RPMI7951 (cell line): Measurements from ENCODE around the gene CCK. TPM values are rescaled to one million over a fixed set of nuclear protein-coding genes. Genes with fewer than 3 reads are reported as not detected.

Experiments
- DNase-seq: peaks from one replicate; pipeline ENCODE4 v3.0.0-alpha.2; 2012; ENCODE audit warnings: low read depth
- total RNA-seq: library from RNA; depleted of rRNA; stranded (reverse); fragments of >200 nt; shearing (Covaris generic); gene quantifications from 2 replicates; pipeline ENCODE4 v1.2.3, GENCODE V29; 2014; rRNA removed

The CCK gene
- total RNA-seq, 1 experiment from 2014 or later = 1.6 TPM

DNA sequence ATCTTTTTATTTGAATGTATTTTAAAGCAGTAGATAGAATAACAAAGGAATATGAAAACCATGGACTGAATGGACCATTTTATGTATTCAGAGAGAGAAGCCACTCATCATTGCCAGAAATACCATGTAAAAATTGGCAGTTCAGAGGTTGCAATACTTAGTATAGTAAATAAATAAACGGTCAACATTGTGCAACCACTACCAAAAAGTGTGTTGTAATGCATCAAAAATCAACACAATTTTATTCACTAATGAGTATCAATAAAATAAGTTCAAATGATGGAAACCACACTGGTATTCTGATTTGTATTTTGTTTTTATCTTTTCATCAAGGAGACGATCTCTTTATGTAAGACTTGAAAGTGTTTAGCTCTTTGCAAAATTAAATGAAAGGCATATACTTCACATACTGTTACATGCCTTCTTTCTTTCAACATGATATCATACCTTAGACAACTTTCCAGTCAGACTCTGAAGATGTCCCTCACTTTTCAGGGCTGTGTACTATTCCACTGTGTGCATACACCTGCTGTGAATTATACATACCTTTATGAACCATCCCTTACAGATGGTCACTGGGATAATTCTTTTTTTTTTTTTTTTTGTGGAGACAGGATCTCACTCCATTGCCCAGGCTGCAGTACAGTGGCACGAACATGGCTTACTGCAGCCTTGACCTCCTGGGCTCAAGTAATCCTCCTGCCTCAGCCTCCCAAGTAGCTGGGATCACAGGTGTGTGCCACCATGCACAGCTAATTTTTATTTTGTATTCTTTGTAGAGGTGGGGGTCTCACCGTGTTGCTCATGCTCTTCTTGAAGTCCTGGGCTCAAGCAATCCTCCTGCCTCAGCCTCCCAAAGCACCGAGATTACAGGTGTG, 40.3 kb downstream of the CCK start:
- DNase-seq = no peak

- DNase-seq = no peak
Observed at GRCh38 chr3:42224658-42225421, 41.1 kb downstream of the CCK start.

- no peak for DNase-seq
Observed at GRCh38 chr3:42224178-42224577, 41.8 kb downstream of the CCK start.

DNA sequence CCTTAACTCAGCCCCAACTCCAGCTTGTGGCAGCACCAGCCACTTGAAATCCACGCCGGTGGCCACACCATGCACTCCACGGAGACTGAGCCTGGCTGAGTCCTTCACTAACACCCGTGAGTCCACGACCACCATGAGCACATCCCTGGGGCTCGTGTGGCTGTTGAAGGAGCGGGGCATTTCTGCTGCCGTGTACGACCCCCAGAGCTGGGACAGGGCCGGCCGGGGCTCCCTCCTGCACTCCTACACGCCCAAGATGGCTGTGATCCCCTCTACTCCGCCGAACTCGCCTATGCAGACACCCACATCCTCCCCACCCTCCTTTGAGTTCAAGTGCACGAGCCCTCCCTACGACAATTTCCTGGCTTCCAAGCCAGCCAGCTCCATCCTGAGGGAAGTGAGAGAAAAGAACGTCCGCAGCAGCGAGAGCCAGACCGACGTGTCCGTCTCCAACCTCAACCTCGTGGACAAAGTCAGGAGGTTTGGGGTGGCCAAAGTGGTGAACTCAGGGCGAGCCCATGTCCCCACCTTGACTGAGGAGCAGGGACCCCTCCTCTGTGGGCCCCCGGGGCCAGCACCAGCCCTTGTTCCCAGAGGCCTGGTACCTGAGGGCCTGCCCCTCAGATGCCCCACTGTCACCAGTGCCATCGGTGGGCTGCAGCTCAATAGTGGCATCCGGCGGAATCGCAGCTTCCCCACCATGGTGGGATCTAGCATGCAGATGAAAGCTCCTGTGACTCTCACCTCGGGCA, 42.9 kb downstream of the CCK start:
- no peak for DNase-seq

DNA sequence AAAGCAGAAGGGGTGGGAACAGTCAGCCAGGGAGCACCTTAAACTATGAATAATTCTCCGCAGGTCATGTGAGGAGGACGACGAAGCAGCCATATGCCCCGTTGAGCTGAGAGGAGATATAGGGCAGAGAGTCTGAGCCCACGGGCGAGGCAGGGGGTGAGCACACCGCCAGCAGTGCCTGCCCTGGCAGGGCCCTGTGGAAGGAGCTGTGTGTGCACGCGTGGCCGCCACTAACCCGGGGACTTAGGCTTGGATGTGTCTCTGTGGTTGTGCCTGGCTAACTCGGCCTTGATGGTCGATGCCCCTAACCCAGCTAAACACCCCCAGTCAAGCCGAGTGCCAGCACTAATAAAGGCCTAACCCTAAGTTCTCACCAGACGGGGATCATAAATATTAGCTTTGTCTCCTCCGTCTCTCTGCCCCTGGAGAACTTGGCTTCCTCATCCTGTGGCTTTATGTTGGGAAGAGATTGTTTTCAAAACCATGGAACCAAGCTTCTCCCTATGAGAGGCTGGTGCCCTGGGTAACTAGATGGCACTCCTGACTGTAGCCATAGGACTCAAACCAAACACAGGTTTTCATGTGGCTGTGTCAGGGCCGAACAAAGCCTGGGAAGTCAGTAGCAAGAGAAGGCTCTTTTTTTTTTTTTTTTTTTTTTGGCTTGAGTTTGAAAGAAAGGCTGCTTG, 45.4 kb downstream of the CCK start:
- no peak for DNase-seq

DNA sequence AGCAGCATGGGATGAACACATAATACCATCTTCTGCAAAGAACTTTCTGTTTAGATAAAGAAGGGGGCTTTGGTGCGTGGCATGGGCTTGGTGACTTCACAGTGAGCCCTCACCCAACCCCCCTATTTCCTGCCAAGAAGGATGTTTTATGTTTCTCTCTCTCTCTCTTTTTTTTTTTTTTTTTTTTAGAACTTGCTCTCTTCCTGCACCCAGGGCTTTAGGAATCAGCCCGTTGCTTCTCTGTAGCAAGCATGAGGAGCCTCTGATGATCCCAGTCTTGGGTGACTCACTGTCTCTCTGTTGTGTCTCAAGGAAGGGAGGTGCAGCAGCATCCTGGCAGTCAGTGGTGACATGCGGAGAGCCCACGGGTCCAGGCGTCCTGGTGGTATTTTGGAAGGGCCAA, 49.1 kb downstream of the CCK start:
- peak; percentile 56 for DNase-seq

DNA sequence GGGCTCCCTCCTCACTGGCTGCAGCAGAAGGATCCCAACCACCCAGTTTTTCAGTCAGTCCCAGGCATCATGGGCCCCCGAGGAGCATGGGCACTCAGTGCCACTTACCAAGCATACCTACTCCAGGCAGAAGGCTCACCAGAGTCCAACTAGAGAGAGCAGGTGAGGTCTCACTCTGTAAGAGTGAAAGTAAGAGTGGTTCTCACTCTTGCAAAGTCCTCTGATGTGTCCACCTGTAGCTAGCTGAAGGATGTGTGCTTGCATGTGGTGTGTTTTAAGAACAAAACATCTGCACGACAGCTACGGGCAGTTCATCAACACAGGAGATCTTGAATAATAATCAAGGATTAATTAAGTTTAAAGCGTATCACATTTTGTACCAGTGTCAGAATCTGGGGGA, 49.7 kb downstream of the CCK start:
- no peak for DNase-seq

DNA sequence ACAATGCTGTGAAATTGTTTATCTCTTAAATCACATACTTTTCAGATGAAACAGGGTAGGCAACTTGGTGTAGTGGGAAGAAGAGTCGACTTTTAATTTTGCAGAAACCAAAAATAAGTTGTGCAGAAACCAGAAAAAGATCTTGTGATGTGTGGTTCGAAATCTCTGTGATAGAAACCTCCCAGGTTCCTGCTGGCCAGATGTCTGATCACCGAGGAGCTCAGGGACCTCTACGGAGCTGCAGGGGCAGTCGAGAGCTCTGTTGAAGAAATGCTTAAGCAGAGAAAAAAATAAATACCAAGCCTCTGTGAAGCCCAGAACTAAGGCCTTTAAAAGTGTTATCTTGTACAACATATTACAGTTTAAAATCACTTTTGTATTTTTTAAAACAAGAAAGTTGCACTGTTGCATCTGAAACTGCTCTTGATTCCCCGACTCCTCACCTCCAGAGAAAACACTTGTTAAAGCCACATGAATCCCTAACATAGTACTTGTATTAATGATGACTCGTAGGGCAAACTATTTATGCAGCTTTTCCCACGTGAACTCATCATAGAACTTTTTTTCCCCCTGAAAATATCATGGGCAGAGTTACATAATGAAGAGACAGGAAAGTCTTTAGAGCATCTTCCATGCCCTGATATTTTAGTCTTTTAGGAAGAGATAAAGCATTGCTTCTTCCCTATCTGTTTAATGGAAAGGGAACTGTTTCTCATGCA, 51.3 kb downstream of the CCK start:
- peak; percentile 26 for DNase-seq

DNA sequence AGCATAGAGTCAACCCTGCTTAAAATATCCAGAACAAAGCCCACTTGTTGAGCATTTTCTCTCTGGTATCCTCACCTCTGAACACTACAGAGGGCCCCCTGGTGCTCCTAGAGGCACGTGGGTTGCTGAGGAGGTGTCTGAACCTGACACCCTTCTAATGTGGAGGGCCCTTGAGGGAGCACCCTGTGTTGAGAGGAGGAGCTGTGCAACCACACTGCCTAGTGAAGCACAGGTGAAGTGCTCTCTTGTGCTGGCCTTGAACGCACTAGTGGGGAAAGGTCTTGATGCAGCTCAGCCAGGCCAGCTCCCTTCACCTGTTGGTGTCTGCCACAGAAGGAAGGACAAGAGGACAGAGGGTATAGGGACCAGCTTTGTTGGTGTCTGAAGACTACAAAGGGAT, 51.9 kb downstream of the CCK start:
- DNase-seq = no peak

DNA sequence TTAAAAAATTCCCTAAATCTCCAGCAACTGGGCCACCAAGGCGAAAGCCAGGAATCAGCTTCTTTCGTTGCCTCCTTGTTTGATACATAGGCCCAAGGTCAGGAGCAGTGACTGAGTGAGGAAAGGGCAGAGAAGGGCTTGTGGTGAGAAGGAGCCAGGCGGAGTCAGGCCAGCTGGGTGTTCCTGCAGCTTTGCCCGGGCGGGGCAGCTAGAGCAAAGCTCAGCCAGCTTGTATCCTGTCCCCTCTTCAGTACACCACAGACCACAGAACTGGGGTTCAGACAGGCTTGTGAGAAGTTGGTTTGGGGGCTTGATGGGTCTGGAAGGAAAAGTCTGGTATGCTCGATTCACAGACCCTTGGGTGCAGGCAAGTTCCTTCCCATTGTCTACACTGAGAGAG, 52.6 kb downstream of the CCK start:
- DNase-seq = no peak

DNA sequence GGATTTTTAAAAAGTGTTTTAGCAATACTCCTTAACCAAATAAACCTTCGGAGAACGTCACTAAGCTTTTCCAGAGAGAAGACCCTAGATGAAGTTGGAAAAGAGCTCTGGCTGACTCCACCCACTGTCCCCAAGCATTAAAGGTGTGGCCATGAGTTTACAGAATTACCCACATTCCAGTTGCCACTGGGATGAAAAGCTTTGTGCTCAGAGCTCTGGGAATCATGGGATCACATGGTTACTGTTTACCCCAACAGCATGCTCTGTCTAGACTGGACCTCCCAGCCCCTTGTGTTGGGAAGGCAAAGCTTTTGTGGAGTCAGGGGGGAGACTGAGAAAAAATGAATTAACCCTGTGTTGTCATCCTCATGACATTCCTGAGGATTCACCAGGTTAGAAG, 55.3 kb downstream of the CCK start:
- no peak for DNase-seq

GRCh38 chr3:42209917-42210316, 56.1 kb downstream of the CCK start:
- DNase-seq = no peak

Other genes with a start within 250 kb of the CCK start
- 15.4 and 16.5 TPM in 2 replicates for gene TRAK1, start 174.8 kb downstream of the CCK start, total RNA-seq
- 1.5 and 1.6 TPM in 2 replicates for gene LYZL4, start 144.4 kb upstream of the CCK start, total RNA-seq
- gene VIPR1, start 236.5 kb upstream of the CCK start, total RNA-seq = 186 and 215 TPM in 2 replicates